GM18861 (cell line): ENCODE results near the gene RAB3B.
"Not testable (repeated sequence)": the region's sequence is repeated elsewhere in the genome, so short reads cannot be mapped to it uniquely, and the experiment has no call there.

Experiments
- ATAC-seq: cut with Tn5 transposase; IDR thresholded peaks from one replicate; pipeline ENCODE4 v1.9.1; 2021; ENCODE audit not compliant: unreplicated experiment

RAB3B gene

DNA sequence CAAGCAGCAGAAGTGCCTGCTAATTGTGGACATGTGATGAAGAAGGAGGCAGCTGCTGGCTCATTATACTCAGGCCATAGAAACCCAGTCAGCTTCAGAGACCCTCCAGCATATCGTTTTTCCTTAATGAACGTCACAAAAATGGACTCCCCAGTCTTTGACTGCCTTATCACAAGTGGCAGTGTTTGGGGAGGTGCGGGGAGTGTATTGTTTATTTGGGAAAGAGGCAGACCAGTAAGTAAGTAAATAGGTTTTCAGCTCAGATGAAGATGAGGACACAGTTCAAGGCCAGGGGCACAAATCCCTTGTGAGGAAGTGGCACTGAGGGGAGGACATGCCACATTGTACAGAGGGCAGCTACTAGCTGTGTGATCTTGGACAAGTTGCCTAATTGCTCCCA, 68.5 kb downstream of the RAB3B start:
- ATAC-seq: no peak

DNA sequence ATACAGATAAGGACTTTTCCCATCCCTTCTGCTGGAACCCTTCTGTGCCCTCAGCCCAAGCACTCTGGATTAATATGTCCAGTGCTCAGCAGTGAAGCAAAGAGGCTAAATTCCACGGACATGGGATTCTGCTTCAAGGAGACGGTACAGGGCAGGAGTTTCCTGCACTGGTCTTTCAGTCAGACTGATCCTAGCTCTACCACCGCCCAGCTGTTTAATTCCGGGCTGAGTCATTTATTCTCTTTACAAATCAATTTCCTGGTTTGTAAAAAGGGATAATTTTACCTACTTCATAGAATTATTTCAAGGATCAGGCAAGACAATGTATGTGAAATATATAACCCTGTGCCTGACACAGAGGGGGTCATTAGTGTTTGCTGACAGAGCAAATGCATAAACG, 70.4 kb downstream of the RAB3B start:
- ATAC-seq: no peak

DNA sequence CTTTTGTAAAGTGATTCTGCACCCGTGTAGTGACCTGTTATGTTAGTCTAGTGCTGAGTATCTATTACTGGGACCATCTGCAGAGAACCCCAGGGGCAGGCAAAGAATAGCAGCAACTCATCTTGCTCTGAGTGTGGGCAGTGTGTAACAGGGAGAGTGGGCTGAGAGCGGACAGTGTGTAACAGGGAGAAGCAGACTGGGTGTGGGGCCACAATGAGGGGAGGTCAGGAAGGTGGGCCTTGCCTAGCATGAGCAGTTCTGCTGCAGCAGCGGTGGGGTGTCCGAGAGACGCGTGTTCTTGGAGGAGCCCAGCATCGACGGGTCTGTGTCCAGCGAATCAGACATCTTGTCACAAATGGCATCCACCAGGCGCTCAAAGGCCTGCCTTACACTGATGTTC, 70.8 kb downstream of the RAB3B start:
- no peak for ATAC-seq

DNA sequence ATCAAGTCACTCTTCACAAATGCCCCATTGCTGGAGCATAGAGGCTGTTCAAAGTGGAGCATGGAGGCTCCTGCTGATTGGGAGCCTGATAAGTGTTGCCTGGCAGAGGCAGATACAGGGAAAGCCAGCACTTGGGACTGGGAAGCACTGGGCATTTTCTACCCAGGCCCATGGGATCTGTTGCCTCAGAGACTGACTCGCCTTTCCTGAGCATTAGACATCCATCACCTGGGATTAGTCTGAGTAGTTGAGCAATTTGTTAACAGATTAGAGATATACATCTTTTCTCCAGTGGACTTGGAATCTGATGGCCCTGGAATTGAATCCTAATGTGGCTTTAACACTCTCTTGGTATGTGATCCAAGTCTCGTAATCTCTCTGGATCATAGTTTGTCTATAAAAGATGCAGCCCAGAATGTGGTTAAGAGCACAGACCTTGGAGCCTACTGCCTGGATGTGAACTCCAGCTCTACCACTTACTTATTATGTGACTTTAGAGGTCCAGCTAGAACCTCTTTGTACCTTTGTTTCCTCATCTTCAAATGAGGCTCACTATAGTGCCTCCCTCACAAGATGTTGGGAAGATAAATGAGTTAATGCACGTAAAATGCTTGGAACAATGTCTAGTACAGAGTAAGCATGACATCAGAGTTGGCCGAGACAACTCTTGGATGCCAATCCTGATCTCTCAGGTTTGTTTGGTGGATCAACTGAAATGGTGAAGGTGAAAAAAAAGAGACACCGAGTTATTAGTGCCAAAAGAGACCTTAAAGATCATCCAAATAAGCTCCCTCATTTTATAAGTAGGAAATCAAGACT, 73.7 kb downstream of the RAB3B start:
- no peak for ATAC-seq

DNA sequence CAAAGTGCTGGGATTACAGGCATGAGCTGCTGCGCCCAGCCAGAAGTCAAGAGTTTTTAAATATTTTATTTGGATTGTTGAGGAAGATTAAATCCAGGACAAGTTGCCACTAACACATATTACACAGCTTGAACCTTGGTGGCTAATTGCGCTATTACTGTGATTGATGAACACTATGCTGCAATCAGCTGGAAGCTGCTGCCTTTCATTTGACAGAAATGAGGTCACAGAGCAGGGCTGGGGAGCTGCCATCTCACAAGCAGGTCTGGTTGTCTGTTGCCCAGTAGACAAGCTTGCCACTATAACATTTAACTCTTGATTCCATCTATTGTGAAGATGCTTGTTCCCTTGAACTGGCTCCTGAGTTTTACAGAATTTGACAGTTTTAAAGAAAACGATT, 74.5 kb downstream of the RAB3B start:
- no peak for ATAC-seq

DNA sequence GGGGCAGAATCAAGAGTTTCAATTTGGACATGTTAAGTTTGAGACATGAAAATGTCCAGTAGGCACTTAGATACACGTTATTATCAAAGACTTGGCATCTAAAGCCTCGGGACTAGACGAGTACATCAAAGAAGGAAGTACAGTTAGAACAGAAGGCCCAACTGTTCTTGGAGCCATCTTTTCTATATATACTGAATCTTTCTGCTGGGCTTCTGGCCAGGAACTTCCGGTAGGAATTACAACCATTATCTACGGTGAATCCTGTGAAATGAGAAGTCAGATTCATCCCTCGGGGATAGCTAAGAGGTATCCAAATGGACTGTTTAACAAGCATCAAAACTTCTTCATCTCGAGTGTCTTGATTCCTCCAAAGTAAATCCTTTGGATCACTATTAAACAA, 77.6 kb downstream of the RAB3B start:
- ATAC-seq: no peak

DNA sequence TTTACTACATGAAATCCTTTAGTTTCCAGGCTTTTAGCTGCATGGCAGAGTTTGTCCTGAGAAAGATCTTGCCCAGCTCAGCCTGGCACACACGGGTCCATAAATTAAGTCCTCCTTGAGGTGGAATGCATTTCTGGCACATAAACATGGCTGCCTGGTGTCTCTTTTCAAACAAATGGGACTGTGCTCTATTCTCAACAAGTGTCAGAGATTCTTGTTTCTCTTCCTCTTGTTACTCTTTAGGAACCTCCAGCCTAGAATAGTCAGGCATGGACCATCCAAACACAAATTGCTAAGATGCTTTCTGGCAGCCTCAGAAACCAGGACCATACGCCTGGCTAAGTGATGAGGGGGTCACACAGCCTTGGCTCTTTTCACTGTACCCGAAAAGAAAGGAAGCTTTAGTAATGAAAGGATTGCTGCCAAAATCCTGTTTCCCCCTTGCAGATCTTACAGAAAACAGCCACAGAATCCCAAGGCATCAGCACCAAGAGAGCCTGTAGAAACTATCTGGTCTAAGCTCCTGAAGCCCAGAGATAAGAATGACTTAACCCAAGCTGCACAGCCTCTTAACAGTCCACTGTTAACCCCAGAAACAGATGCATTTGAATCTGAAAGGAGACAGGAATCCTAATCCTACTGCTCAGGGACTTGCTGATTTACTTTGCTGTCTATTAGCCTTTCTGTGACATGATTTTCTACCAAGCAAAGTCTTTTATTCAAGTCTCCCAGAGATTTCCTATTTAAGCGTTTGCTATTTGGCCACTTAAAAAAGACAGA, 80.1 kb downstream of the RAB3B start:
- ATAC-seq: no peak

DNA sequence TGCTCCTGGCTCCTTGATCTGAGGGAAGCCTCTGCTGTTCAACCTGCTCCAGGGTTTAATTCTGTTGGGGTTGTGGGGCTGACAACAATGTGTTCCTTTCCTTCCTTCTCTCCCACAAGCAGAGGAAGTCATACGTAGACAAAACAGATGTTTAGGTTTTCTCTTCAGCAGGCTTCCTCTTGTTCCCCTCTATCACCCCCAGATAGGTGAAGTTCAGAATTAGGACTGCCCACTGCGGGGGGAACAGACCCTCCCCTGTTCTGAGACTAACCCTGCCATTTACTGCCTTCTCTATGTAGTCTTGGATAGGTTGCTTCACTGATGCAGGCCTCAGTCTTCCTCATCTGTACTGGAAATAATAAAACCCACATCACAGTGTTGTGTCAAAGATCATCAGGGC, 82.0 kb downstream of the RAB3B start:
- ATAC-seq: no peak

DNA sequence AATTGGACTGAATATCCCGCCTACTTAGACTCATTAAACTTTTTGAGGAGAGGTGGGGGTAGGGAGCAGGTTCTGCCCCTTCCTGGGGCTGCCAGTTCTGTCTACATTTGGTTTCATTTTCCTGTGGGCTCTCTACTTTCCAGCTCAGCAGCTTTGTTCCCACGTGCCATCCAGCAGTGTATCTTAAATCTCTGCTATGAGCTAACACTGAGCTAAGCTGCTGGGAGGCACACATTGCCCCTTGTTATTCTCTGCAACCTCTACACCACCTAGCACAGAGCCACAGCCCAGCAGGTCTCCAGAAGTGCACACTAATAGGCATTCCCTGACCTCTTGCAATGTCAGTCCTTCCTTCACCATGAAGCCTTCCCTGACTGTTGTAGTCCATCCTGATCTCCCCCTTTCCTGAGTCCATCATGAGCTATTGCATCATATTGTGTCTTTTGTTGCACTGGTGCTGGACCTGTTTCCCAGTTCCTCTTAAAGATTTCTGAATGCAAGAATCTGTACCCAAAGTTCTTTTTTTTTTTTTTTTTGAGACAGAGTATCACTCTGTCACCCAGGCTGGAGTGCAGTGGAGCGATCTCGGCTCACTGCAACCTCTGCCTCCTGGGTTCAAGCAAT, 83.3 kb downstream of the RAB3B start:
- no peak for ATAC-seq

DNA sequence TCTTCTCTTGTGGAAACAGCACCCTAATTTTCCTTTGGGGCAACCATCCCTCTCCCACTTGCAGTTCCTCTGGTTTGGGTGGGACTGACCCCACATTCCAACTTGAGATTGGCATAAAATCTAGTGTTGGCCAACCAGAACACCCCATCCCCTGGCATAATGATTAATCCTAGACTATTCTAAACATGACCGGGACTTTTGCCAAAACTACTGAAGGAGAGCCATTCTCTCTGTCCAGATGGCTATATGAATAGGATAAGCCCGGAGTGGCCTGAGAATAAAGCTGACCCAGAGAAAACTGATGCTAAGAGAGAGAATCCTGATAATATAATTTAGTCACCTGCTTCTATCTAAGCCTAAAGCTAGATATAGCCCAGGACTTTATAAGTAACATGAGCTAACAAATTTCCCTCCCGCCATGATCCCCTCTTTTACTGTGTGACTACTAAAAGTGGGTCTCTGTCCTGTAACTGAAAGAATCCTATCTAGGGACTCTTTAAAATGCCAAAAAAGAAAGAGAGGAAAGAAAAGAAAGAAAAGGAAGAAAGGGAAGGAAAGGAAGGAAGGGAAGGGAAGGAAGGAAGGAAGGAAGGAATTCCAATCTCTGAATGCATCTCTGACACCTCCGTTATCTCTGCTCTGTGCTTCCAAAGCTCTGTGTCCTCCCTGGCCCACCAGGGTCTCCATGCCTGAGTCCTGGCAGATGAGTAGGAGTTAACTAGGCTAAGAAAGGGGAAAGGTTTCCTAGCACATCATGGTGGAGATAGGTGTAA, 84.0 kb downstream of the RAB3B start:
- no peak for ATAC-seq

DNA sequence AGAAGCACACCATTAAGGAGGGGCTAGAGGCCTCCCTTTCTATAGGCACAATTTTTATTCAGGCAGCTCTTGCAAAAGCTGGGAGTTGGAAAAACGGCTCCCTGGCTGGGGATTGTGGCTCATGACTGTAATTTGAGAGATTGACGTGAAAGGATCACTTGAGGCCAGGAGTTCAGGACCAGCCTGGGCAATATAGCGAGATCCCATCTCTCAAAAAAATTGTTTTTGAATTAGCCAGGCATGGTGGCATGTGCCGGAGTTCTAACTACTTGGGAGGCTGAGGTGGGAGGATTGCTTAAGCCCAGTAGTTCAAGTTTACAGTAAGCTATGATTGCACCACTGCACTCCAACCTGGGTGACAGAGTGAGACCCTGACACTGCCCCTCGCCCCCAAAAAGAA, 88.0 kb downstream of the RAB3B start:
- ATAC-seq: no peak

DNA sequence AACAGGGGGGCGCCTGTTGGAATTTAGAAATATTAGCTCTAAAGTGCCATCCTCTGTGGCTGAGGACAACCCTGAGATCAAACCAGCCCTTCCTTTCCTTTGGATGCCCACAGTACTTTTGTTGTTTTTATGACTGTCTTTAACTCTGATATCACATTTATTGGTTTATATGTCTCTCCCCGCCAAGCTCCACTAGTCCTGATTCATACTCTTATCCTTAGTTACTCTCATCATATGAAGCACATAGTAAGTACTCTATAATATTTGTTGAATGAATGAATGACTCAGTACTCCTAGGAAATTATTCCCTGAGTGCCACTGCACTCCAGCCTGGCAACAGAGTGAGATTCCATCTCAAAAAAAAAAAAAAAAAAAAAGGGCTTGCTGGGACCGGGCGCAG, 89.3 kb downstream of the RAB3B start:
- ATAC-seq: no peak

DNA sequence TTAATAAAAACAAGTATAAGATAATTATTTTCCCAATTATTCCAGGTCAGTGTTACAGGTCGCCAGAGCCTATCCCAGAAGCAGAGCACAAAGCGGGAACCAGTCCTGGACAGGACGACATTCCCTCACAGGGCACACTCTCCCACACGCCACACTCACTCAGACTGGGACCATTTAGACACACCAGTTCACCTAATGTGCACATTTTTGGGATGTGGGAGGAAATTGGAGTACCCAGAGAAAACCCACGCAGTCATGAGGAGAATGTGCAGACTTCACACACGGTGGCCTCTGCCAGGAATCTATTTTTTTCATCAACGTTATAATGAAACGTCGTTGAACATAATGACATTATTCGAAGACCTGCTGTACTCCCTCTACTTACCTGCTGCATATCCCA, 91.5 kb downstream of the RAB3B start:
- ATAC-seq: no peak

DNA sequence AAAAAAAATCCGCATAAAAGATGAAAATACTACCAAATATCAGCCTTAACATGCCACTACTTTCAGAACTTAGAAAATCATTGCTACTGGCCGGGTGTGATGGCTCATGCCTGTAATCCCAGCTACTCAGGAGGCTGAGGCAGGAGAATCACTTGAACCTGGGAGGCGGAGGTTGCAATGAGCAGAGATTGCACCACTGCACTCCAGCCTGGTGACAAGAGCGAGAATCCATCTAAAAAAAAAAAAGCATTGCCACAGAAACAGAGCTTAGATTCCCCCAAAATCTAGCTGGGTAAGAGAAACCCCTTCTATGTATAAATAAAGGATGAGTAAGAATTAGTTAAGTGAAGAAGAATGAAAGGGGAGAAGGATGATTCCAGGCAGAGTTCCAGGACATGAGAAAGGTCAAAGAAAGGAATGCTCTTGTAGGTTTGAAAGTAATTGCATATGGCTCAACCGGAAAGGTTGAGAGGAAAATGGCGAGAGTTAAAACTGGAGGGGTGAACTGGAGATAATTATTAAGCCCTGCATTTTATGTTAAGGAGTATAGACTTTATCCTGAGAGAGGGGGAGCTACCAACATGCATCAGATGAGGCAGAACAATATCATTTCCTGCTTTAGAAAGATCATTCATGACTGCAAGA, 92.3 kb downstream of the RAB3B start:
- ATAC-seq: no peak

DNA sequence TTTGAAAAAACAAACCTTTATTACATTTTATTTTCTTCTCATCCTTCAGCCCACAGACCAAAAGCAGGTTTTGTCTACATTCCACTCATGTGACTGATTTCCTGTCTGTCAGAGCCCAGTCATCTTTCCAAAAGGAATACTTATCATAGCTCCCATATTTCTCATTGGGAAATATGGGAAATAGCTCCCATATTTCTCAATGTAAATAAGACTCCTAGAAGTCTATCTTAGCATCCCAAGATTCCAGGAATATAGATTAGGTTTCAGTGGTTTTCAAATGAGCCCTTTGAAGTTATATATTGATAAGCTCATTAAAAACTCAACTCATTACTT, 92.8 kb downstream of the RAB3B start:
- ATAC-seq: no peak

DNA sequence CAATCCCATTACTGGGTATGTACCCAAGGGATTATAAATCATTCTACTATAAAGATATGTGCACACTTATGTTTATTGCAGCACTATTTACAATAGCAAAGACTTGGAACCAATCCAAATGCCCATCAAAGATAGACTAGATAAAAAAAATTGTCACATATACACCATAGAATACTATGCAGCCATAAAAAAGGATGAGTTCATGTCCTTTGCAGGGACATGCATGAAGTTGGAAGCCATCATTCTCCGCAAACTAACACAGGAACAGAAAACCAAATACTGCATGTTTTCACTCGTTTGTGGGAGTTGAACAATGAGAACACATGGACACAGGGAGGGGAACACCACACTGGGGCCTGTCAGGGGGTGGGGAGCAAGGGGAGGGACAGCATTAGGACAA, 95.8 kb downstream of the RAB3B start:
- not testable (repeated sequence) for ATAC-seq

DNA sequence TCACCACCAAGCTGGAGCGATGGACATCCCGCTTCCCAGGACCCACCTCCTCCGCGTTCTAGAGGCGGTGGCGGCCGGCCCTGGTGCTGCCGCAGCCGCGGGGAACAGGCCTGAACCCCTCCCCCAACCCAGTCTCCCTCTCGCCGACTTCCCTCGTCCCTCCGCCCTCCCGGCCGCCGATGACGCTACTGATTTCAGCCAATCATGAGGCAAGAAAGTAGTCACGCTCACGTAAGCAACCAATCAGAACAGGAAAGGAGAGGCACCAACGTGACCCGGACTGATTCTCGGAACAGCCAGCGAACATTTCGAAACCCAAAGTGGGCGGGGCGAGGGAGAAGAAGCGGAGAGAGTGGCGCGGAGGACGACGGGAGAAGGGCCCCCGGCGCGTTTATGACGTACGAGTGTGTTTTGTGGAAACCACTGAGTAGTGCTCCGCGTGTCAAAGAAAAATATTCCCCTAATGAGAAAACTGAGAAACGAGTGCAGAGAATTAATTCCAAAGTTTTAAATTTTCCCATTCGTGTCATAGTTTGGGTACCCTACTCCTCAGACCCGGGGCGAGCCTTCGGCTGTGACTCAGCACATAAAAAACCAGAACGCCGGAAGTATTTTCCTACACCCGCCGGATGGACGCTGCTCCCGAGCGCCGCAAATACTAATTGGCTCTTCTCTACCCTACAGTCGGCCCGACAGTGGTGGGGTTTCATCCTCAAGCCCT, 111.7 kb downstream of the RAB3B start, which contains the start of gene NRDC:
Gene NRDC, minus strand, starts transcription at position 112 of the 721 bp plus-strand sequence. CDS start 112 bp downstream, outside the sequence.
- ATAC-seq: peak; percentile 87

DNA sequence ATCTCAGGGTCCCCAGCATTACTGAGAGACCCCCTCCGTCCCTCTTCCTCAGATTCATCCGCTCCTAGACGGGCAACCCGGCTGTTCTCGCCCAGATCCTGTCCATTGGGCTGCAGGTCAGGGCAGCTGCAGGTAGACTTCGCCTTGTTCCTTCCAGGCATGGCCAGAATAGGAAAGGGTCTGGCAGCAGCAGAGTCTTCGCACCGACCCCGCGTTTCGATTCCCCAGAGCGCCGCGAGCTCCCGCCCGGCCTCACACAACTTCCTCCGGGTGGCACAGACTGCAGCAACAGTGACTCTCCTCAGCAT, 112.2 kb downstream of the RAB3B start:
- no peak for ATAC-seq

DNA sequence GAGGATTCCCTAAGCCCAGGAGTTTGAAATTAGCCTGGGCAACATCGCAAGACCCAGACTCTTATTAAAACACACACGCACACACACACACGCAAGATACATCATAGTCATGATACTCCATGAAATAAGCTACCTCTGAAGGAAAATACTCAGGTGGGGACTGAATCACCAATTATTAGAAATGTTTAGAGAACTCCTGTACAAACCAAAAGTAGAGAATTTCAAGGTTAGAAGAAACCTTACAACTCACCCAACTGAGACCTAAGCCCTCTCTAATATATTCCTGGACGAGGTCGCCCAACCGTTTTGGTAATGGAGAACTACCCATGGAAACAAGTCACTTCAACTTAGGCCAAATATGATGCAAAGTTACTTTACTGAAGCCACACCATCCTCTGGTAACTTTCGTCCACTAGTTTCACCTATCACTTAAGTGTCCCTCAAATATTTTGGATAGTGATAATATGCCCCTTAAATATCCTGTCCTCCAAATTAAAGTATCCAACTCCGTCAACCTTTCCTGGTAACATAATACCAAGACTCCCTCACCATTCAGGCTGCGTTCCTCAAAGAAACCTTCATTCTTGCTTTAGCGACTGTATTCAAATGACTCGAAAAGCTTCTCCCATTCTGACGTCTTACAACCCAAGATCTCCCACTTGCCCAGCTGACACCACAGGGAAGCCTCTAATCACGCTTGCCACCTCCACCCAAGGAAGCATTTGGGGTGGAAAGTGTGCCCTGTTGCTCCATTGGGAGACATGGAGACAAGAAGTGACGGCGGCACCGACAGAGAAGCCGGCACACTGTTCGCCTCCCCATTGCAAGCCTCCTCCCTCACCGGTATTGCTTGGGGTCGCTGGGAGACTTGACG, 112.8 kb downstream of the RAB3B start:
- ATAC-seq: no peak
